ENCODE results near the gene WWC1.
A peak's percentile ranks its signal among the peaks of the same experiment; 100 is the strongest.

WWC1 gene

GRCh38 chr5:168365581-168366081 is 74.2 kb downstream of the WWC1 start:
- no peak for DNase-seq

GRCh38 chr5:168366116-168366515 is 74.7 kb downstream of the WWC1 start:
- no peak for DNase-seq

- no peak for DNase-seq
Observed at GRCh38 chr5:168368854-168369253, 77.4 kb downstream of the WWC1 start.

- no peak for DNase-seq
Observed at GRCh38 chr5:168370831-168371230, 79.4 kb downstream of the WWC1 start.

GRCh38 chr5:168372356-168372946 is 81.0 kb downstream of the WWC1 start:
- DNase-seq, result no peak

GRCh38 chr5:168374532-168374931 is 83.1 kb downstream of the WWC1 start:
- DNase-seq, result no peak

- DNase-seq, result no peak
Observed at GRCh38 chr5:168375214-168375613, 83.8 kb downstream of the WWC1 start.

- DNase-seq, result no peak
Observed at GRCh38 chr5:168377525-168377924, 86.1 kb downstream of the WWC1 start.

GRCh38 chr5:168378741-168379140 is 87.3 kb downstream of the WWC1 start:
- no peak for DNase-seq

- DNase-seq, result no peak
Observed at GRCh38 chr5:168382421-168382820, 91.0 kb downstream of the WWC1 start.

- DNase-seq, result no peak
Observed at GRCh38 chr5:168390491-168390890, 99.0 kb downstream of the WWC1 start.

GRCh38 chr5:168393773-168394172 is 102.3 kb downstream of the WWC1 start:
- no peak for DNase-seq

GRCh38 chr5:168400429-168401220 is 109.2 kb downstream of the WWC1 start:
- no peak for DNase-seq

- DNase-seq, result no peak
Observed at GRCh38 chr5:168401226-168401625, 109.8 kb downstream of the WWC1 start.

- DNase-seq, result no peak
Observed at GRCh38 chr5:168401880-168402279, 110.4 kb downstream of the WWC1 start.

GRCh38 chr5:168404365-168404764 is 112.9 kb downstream of the WWC1 start:
- no peak for DNase-seq

GRCh38 chr5:168407211-168407610 is 115.8 kb downstream of the WWC1 start:
- no peak for DNase-seq

GRCh38 chr5:168408561-168409305 is 117.3 kb downstream of the WWC1 start:
- no peak for DNase-seq

GRCh38 chr5:168409591-168410458 is 118.4 kb downstream of the WWC1 start:
- peak in 1 of 4 experiments; percentile 4 for DNase-seq

- no peak for DNase-seq
Observed at GRCh38 chr5:168411871-168412270, 120.4 kb downstream of the WWC1 start.

GRCh38 chr5:168413062-168413461 is 121.6 kb downstream of the WWC1 start:
- DNase-seq, result no peak

GRCh38 chr5:168413596-168413995 is 122.2 kb downstream of the WWC1 start:
- DNase-seq, result no peak

- DNase-seq, result no peak
Observed at GRCh38 chr5:168415401-168415800, 124.0 kb downstream of the WWC1 start.
